GM23338 (cell line): ENCODE measurements around the gene RAPGEF5. TPM values are rescaled to one million over a fixed set of nuclear protein-coding genes. Genes with fewer than 3 reads are reported as not detected.
A peak's percentile ranks its signal among the peaks of the same experiment; 100 is the strongest.

Source experiments
- ATAC-seq: fragments of 200-7000 bp; cut with Tn5 transposase; 3 replicates; pipeline ENCODE4 v1.9.1; 2020
- DNase-seq: peaks from one replicate; pipeline ENCODE4 v3.0.0-alpha.2; 2015; ENCODE audit warnings: low spot score
- H2AFZ ChIP-seq: fragments of 200-600 bp; sonication (generic); 2 replicates; pipeline ENCODE4 v1.8.0; 2016; ENCODE audit warnings: antibody characterized with exemption, mild to moderate bottlenecking, moderate library complexity
- H3F3A ChIP-seq: fragments of 200-600 bp; sonication (generic); replicated peaks from 2 replicates; pipeline ENCODE4 v1.8.0; 2017; ENCODE audit warnings: antibody characterized with exemption, mixed run types, low read depth
- H3K27ac ChIP-seq: fragments of 200-600 bp; sonication (generic); 2 replicates; pipeline ENCODE4 v1.6.1; 2016; ENCODE audit warnings: low read depth
- H3K27me3 ChIP-seq: fragments of 200-600 bp; sonication (generic); 2 replicates; pipeline ENCODE4 v1.8.0; 2016; ENCODE audit warnings: mild to moderate bottlenecking, mixed run types, moderate library complexity; ENCODE audit not compliant: insufficient read depth
- H3K36me3 ChIP-seq: fragments of 200-600 bp; sonication (generic); 2 replicates; pipeline ENCODE4 v1.8.0; 2016; ENCODE audit warnings: mild to moderate bottlenecking; ENCODE audit not compliant: insufficient read depth
- H3K4me1 ChIP-seq: fragments of 200-600 bp; sonication (generic); 2 replicates; pipeline ENCODE4 v1.8.0; 2016; ENCODE audit warnings: mild to moderate bottlenecking, moderate library complexity; ENCODE audit not compliant: insufficient read depth
- H3K4me2 ChIP-seq: fragments of 200-600 bp; sonication (generic); 2 replicates; pipeline ENCODE4 v1.7.1; 2017; ENCODE audit warnings: mixed run types
- H3K4me3 ChIP-seq: fragments of 200-600 bp; sonication (generic); 2 replicates; pipeline ENCODE4 v1.6.1; 2016; ENCODE audit warnings: mixed run types
- H3K79me2 ChIP-seq: fragments of 200-600 bp; sonication (generic); replicated peaks from 2 replicates; pipeline ENCODE4 v1.8.0; 2017; ENCODE audit warnings: mild to moderate bottlenecking; ENCODE audit not compliant: insufficient read depth
- H3K9me2 ChIP-seq: fragments of 200-600 bp; sonication (generic); 2 replicates; pipeline ENCODE4 v1.8.0; 2017; ENCODE audit not compliant: insufficient read depth
- H4K20me1 ChIP-seq: fragments of 200-600 bp; sonication (generic); replicated peaks from 2 replicates; pipeline ENCODE4 v1.8.0; 2017; ENCODE audit warnings: mild to moderate bottlenecking; ENCODE audit not compliant: insufficient read depth
- H3K27ac Mint-ChIP-seq: 2 replicates; pipeline ENCODE4 v1.8.0; 2020; ENCODE audit warnings: inconsistent platforms, mild to moderate bottlenecking, moderate library complexity, mixed read lengths
- H3K27me3 Mint-ChIP-seq: 3 replicates; pipeline ENCODE4 v1.8.0; 2022; ENCODE audit warnings: low read depth, mild to moderate bottlenecking, moderate library complexity, mixed read lengths, inconsistent platforms; ENCODE audit not compliant: insufficient read depth, poor library complexity
- H3K36me3 Mint-ChIP-seq: 3 replicates; pipeline ENCODE4 v1.8.0; 2021; ENCODE audit warnings: low read depth, mild to moderate bottlenecking, inconsistent platforms, moderate library complexity, mixed read lengths
- H3K4me1 Mint-ChIP-seq: 3 replicates; pipeline ENCODE4 v1.8.0; 2020; ENCODE audit warnings: mild to moderate bottlenecking, inconsistent platforms, mixed read lengths
- H3K4me3 Mint-ChIP-seq: 3 replicates; pipeline ENCODE4 v1.8.0; 2021; ENCODE audit warnings: moderate library complexity, mild to moderate bottlenecking, inconsistent platforms, mixed read lengths
- H3K9me3 Mint-ChIP-seq: 3 replicates; pipeline ENCODE4 v1.8.0; 2020; ENCODE audit warnings: moderate library complexity, mild to moderate bottlenecking, inconsistent platforms, mixed read lengths
- CREB1 ChIP-seq: fragments of 250-450 bp; sonication (Bioruptor Pico); IDR thresholded peaks from 2 replicates; pipeline ENCODE4 v1.5.0; 2020; ENCODE audit warnings: low read depth, mild to moderate bottlenecking, moderate library complexity
- ETS1 ChIP-seq: IDR thresholded peaks from 2 replicates; pipeline ENCODE4 v1.6.1; 2016; ENCODE audit warnings: antibody characterized with exemption
- JUNB ChIP-seq: IDR thresholded peaks from one replicate; pipeline ENCODE4 v1.6.1; 2016; ENCODE audit warnings: antibody characterized with exemption; ENCODE audit not compliant: unreplicated experiment
- NANOG ChIP-seq: IDR thresholded peaks from 2 replicates; pipeline ENCODE4 v1.6.1; 2016; ENCODE audit warnings: antibody characterized with exemption, borderline replicate concordance
- REST ChIP-seq: IDR thresholded peaks from one replicate; pipeline ENCODE4 v1.6.1; 2018; ENCODE audit warnings: antibody characterized with exemption; ENCODE audit not compliant: unreplicated experiment
- STAT1 ChIP-seq: IDR thresholded peaks from one replicate; pipeline ENCODE4 v1.6.1; 2016; ENCODE audit warnings: antibody characterized with exemption; ENCODE audit not compliant: unreplicated experiment
- ZNF114 ChIP-seq: fragments of 250-450 bp; sonication (Bioruptor Pico); IDR thresholded peaks from 2 replicates; pipeline ENCODE4 v1.5.0; 2020; ENCODE audit warnings: mild to moderate bottlenecking, moderate library complexity
- ZNF331 ChIP-seq: fragments of 250-450 bp; sonication (Bioruptor Pico); IDR thresholded peaks from 2 replicates; pipeline ENCODE4 v1.5.0; 2020; ENCODE audit warnings: low read depth, mild to moderate bottlenecking, moderate library complexity
- ZNF462 ChIP-seq: fragments of 250-450 bp; sonication (Bioruptor Pico); IDR thresholded peaks from 2 replicates; pipeline ENCODE4 v1.5.0; 2020; ENCODE audit warnings: mild to moderate bottlenecking, moderate library complexity
- polyA plus RNA-seq: library from polyadenylated mRNA; unstranded; fragments of >200 nt; fragmentation: Nextera tagmentation; extraction: Ambion mirVana; gene quantifications from 2 replicates; pipeline ENCODE4 v1.2.1, GENCODE V29; 2016
- total RNA-seq: library from RNA; depleted of rRNA; stranded (reverse); fragments of >200 nt; shearing (Covaris generic); gene quantifications from 2 replicates; pipeline ENCODE4 v1.2.3, GENCODE V29; 2014

RAPGEF5 gene
- total and polyA plus RNA-seq, 2 experiments from 2014 or later: 6.3 to 13.1 TPM

GRCh38 chr7:22214000-22214399, 143.0 kb downstream of the RAPGEF5 start:
- no peaks in the 10 kb centered on the region for H3K9me2 ChIP-seq
- DNase-seq (peak; percentile 20), ATAC-seq (peak; percentile 51)
- H3K4me3 Mint-ChIP-seq: no peak overlapping the region
- no peaks in the 10 kb centered on the region for H3K79me2 ChIP-seq
- no peaks in the 10 kb centered on the region for H3K36me3 ChIP-seq
- H3K4me1 ChIP-seq: peaks cover 8% of the 10 kb centered on the region
- H3K4me2 ChIP-seq: no peak overlapping the region
- H3K27ac ChIP-seq: no peak overlapping the region
- no peaks in the 10 kb centered on the region for H3K9me3 Mint-ChIP-seq
- no peaks in the 10 kb centered on the region for H4K20me1 ChIP-seq
- no peaks in the 10 kb centered on the region for H3F3A ChIP-seq
- H3K4me3 ChIP-seq: no peak overlapping the region
- TF ChIP-seq ZNF331 (CRISPR knock-in tag) (no peak), REST (no peak), ETS1 (no peak), STAT1 (no peak), JUNB (no peak)
- H3K27me3 ChIP-seq: no peaks in the 10 kb centered on the region
- no peak overlapping the region for H2AFZ ChIP-seq
- H3K36me3 Mint-ChIP-seq: no peaks in the 10 kb centered on the region
- H3K27me3 Mint-ChIP-seq: no peaks in the 10 kb centered on the region
- H3K27ac Mint-ChIP-seq: no peak overlapping the region
- H3K4me1 Mint-ChIP-seq: peaks cover 22% of the 10 kb centered on the region

DNA sequence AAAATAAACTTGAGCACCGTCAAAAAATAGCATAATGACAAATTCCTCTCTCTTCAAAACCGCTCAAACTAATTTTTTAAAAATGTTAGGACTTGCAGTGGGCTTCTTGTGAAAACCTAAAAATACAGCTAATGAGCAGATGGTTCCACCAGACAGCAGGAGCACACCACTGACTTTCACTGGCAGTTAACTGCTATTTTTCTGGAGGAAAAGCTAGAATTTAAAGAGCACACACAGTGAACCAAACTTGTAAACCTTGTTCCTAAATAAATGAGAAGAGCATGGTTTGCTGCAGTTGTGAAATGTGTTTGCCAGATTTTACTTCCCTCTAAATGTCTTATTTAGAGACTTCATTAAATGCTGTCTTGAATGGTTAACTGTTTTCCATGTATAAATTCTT, 143.9 kb downstream of the RAPGEF5 start:
- Histone ChIP-seq H3K4me2 (no peak overlapping the region), H3K9me2 (no peaks in the 10 kb centered on the region), H3K27me3 (no peaks in the 10 kb centered on the region), H3K36me3 (no peaks in the 10 kb centered on the region), H3F3A (no peaks in the 10 kb centered on the region), H3K79me2 (no peaks in the 10 kb centered on the region), H2AFZ (no peak overlapping the region), H4K20me1 (no peaks in the 10 kb centered on the region), H3K4me1 (peaks cover 8% of the 10 kb centered on the region), H3K27ac (no peak overlapping the region), H3K4me3 (no peak overlapping the region)
- ATAC-seq (no peak), DNase-seq (no peak)
- no peaks in the 10 kb centered on the region for H3K27me3 Mint-ChIP-seq
- no peak overlapping the region for H3K27ac Mint-ChIP-seq
- H3K4me1 Mint-ChIP-seq: peaks cover 22% of the 10 kb centered on the region
- no peaks in the 10 kb centered on the region for H3K9me3 Mint-ChIP-seq
- H3K4me3 Mint-ChIP-seq: no peak overlapping the region
- H3K36me3 Mint-ChIP-seq: no peaks in the 10 kb centered on the region
- TF ChIP-seq STAT1 (no peak), ZNF462 (no peak), NANOG (no peak), CREB1 (CRISPR knock-in tag) (no peak), ZNF114 (CRISPR knock-in tag) (no peak)
